ENCODE measurements around the gene PRMT1. TPM values are rescaled to one million over a fixed set of nuclear protein-coding genes. Genes with fewer than 3 reads are reported as not detected.
A peak's percentile ranks its signal among the peaks of the same experiment; 100 is the strongest.

Gene PRMT1
- polyA plus RNA-seq, 1 of the 3 experiments (the other 2 are of a cell fraction), result 789 TPM

GRCh38 chr19:49639401-49640112 lies 37.5 kb upstream of the PRMT1 start (continued):
- TF ChIP-seq NFIC (IDR thresholded peaks at IDR 0.05; ENCODE audit: borderline replicate concordance), result no peak

DNA sequence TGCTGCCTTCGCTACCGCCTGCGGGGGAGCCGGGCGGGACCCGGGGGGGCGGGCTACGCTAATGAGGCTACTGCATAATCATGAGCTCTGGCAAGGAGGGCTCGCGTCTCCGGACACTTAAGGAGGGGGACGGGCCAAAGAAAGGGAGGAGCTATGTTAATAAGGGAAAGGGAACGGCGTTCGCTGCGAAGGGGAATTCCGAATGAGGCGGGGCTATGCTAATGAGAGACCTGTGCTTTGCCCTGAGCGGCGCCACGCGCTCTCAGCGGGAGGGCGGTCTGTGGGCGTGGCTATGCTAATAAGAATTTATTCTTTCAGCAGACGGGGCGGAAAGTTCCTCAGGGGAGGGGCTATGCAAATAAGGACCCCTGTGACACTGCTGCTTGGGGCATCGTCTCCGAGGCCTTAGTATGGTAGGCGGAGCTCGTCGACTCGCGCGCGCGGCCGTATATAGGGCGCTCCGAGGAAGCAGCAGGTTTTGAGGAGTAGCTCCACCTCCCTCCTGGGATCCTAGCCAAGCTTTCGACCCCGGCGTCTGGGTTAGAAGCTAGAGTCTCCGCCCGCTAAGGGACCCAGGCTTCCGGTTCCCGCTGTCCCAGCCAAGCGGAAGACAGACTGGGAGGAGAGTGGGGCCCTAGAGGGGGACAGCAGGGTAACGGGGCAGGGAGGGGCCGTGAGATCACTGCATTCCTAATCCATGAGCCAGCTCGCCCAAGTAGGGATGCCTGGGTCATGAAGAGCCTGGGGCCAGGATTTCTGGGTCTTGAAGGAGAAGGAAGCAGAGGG lies 36.8 kb upstream of the PRMT1 start, which contains the start of gene RRAS:
Gene RRAS, minus strand, starts transcription at position 31 of the 786 bp plus-strand sequence. CDS start 45 bp downstream, outside the sequence.
- Histone ChIP-seq H3K27me3 (ENCODE audit: insufficient read depth) (no peaks in the 10 kb centered on the region), H3K4me3 (ENCODE audit: low read depth in 2 of 2, low read length in 1 of 2) (peak within 1 kb of the TSS; percentile 64 to 87), H3K27ac (ENCODE audit: low read depth in 2 of 2, low read length in 1 of 2) (peak within 1 kb of the TSS; percentile 99 to 100), H3K4me2 (peak within 1 kb of the TSS; percentile 97), H3K9me2 (no peaks in the 10 kb centered on the region), H3F3A (replicated peaks; ENCODE audit: insufficient read depth) (peaks cover 10% of the 10 kb centered on the region), H3K79me2 (ENCODE audit: insufficient read depth) (peaks cover 54% of the 10 kb centered on the region), H3K4me1 (ENCODE audit: control insufficient read depth in 1 of 2, insufficient read depth in 2 of 2, low read depth in 1 of 2, low read length in 1 of 2) (peaks cover 14 to 32% of the 10 kb centered on the region in 2 experiments), H2AFZ (ENCODE audit: low read depth) (no peak within 1 kb of the TSS), H4K20me1 (ENCODE audit: insufficient read depth) (peaks cover 11% of the 10 kb centered on the region), H3K9me3 (no peaks in the 10 kb centered on the region), H3K9ac (peak within 1 kb of the TSS; percentile 97), H3K36me3 (replicated peaks in 1 of 2; ENCODE audit: control insufficient read depth in 1 of 2, insufficient read depth in 2 of 2, low read length in 1 of 2) (peaks cover 6 to 7% of the 10 kb centered on the region in 2 experiments)
- DNase-seq, result peak; percentile 95
- POLR2A ChIA-PET, result interaction anchor here (0.6 to 1.3 kb wide), 10 partner anchors 8 to 210 kb away, joined by 3 to 5 read pairs (median 3); partner anchors contain the start of genes BCL2L12, CPT1C, IRF3 and NOSIP
- CTCF ChIA-PET, result interaction anchor here (0.8 to 5.2 kb wide), 4 partner anchors 32 to 70 kb away, joined by 3 to 31 read pairs (median 6); partner anchors contain the start of gene PRMT1
- under 1% methylated on average over 46 of the region's 51 CpGs for WGBS (ENCODE audit: low lambda C conversion rate)
- TF ChIP-seq, protein P1, sequence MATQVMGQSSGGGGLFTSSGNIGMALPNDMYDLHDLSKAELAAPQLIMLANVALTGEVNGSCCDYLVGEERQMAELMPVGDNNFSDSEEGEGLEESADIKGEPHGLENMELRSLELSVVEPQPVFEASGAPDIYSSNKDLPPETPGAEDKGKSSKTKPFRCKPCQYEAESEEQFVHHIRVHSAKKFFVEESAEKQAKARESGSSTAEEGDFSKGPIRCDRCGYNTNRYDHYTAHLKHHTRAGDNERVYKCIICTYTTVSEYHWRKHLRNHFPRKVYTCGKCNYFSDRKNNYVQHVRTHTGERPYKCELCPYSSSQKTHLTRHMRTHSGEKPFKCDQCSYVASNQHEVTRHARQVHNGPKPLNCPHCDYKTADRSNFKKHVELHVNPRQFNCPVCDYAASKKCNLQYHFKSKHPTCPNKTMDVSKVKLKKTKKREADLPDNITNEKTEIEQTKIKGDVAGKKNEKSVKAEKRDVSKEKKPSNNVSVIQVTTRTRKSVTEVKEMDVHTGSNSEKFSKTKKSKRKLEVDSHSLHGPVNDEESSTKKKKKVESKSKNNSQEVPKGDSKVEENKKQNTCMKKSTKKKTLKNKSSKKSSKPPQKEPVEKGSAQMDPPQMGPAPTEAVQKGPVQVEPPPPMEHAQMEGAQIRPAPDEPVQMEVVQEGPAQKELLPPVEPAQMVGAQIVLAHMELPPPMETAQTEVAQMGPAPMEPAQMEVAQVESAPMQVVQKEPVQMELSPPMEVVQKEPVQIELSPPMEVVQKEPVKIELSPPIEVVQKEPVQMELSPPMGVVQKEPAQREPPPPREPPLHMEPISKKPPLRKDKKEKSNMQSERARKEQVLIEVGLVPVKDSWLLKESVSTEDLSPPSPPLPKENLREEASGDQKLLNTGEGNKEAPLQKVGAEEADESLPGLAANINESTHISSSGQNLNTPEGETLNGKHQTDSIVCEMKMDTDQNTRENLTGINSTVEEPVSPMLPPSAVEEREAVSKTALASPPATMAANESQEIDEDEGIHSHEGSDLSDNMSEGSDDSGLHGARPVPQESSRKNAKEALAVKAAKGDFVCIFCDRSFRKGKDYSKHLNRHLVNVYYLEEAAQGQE (IDR thresholded peaks at IDR 0.05; ENCODE audit: low read depth, low read length), result peak; percentile 64; the same call in 1 of the 2 replicates
- peak; percentile 57; the same call in 1 of the 2 replicates for TF ChIP-seq TCF12 (IDR thresholded peaks at IDR 0.05)
- TF ChIP-seq ZBTB33 (IDR thresholded peaks at IDR 0.05; ENCODE audit: borderline replicate concordance, low read depth), result 0 out of 2 replicates have a peak, but pooled peaks have one; percentile 54
- peak; percentile 73; the same call in 1 of the 2 replicates for TF ChIP-seq RXRA (IDR thresholded peaks at IDR 0.05; ENCODE audit: borderline replicate concordance, low read depth)
- no peak; the same call in 1 of the 2 replicates for TF ChIP-seq RFX5 (IDR thresholded peaks at IDR 0.05; ENCODE audit: low read length)
- TF ChIP-seq NRF1 (IDR thresholded peaks at IDR 0.05; ENCODE audit: low read depth, low read length), result no peak; the same call in 1 of the 2 replicates
- peak; percentile 88 for TF ChIP-seq JUND (IDR thresholded peaks at IDR 0.05)
- peak in 1 of 2 experiments; percentile 71; a peak in 1 of 4 replicates for TF ChIP-seq EP300 (IDR thresholded peaks at IDR 0.05; ENCODE audit: borderline replicate concordance in 1 of 2, low read depth in 1 of 2, low read length in 1 of 2)
- peak; percentile 90 for TF ChIP-seq FOSL2 (IDR thresholded peaks at IDR 0.05; ENCODE audit: borderline replicate concordance, low read depth)
- TF ChIP-seq, protein P2, sequence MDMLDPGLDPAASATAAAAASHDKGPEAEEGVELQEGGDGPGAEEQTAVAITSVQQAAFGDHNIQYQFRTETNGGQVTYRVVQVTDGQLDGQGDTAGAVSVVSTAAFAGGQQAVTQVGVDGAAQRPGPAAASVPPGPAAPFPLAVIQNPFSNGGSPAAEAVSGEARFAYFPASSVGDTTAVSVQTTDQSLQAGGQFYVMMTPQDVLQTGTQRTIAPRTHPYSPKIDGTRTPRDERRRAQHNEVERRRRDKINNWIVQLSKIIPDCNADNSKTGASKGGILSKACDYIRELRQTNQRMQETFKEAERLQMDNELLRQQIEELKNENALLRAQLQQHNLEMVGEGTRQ (IDR thresholded peaks at IDR 0.05; ENCODE audit: borderline replicate concordance, low read depth, low read length), result no peak
- no peak for TF ChIP-seq FOXM1 (IDR thresholded peaks at IDR 0.05; ENCODE audit: low read depth)
- TF ChIP-seq TAF1 (IDR thresholded peaks at IDR 0.05; ENCODE audit: borderline replicate concordance, low read depth, low read length), result peak; percentile 73
- peak; percentile 76 for TF ChIP-seq NFIC (IDR thresholded peaks at IDR 0.05; ENCODE audit: borderline replicate concordance)
- peak; percentile 8; the same call in 1 of the 2 replicates for TF ChIP-seq RCOR1 (IDR thresholded peaks at IDR 0.05; ENCODE audit: low read length)
- TF ChIP-seq SMC3 (IDR thresholded peaks at IDR 0.05; ENCODE audit: low read depth, low read length), result no peak
- TF ChIP-seq MAX (IDR thresholded peaks at IDR 0.05; ENCODE audit: low read depth), result peak; percentile 5
- peak; percentile 78 for TF ChIP-seq ELF1 (IDR thresholded peaks at IDR 0.05)
- TF ChIP-seq SIN3A (IDR thresholded peaks at IDR 0.05; ENCODE audit: borderline replicate concordance, low read depth, low read length), result peak; percentile 82; the same call in 1 of the 2 replicates
- peak; percentile 59; the same call in 1 of the 2 replicates for TF ChIP-seq POLR2AphosphoS5 (IDR thresholded peaks at IDR 0.05; ENCODE audit: low read depth, low read length)
- TF ChIP-seq PBX3 (IDR thresholded peaks at IDR 0.05), result no peak; the same call in 1 of the 2 replicates
- TF ChIP-seq TEAD4 (IDR thresholded peaks at IDR 0.05; ENCODE audit: borderline replicate concordance, insufficient read depth), result peak; percentile 77; the same call in 1 of the 2 replicates

All from SK-N-SH (cell line).